K562 (cell line): ENCODE measurements around the gene RHOBTB3. TPM values are rescaled to one million over a fixed set of nuclear protein-coding genes. Genes with fewer than 3 reads are reported as not detected.

ENCODE experiments used
- ARID3B ChIP-seq: fragments of 250-450 bp; sonication (Bioruptor Pico); IDR thresholded peaks from 2 replicates; pipeline ENCODE4 v1.4.0; 2020; ENCODE audit warnings: borderline replicate concordance
- CEBPB ChIP-seq: fragments of 450-650 bp; IDR thresholded peaks from 2 replicates; pipeline ENCODE4 v1.6.1; 2016; ENCODE audit warnings: missing genetic modification characterization, missing compliant biosample characterization
- FOXO4 ChIP-seq: fragments of 450-650 bp; formaldehyde crosslinking; IDR thresholded peaks from 2 replicates; pipeline ENCODE4 v1.4.0; 2020; ENCODE audit warnings: mild to moderate bottlenecking, moderate library complexity
- FOXP4 ChIP-seq: sonication (generic); formaldehyde crosslinking; IDR thresholded peaks from 2 replicates; pipeline ENCODE4 v1.8.0; 2022; ENCODE audit warnings: mild to moderate bottlenecking, missing genetic modification reagents, borderline replicate concordance
- HDAC3 ChIP-seq: fragments of 450-650 bp; IDR thresholded peaks from 2 replicates; pipeline ENCODE4 v1.6.1; 2018; ENCODE audit warnings: borderline replicate concordance, mild to moderate bottlenecking, moderate library complexity; ENCODE audit not compliant: partially characterized antibody
- HES1 ChIP-seq: fragments of 450-650 bp; IDR thresholded peaks from 2 replicates; pipeline ENCODE4 v1.6.1; 2016; ENCODE audit warnings: low read depth, mild to moderate bottlenecking, moderate library complexity
- HMG20A ChIP-seq: fragments of 450-650 bp; formaldehyde crosslinking; conservative IDR thresholded peaks from 2 replicates; pipeline ENCODE4 v1.4.0; 2020; ENCODE audit warnings: mild to moderate bottlenecking, mixed read lengths
- IRF2 ChIP-seq: sonication (generic); formaldehyde crosslinking; IDR thresholded peaks from 2 replicates; pipeline ENCODE4 v1.8.1; 2022; ENCODE audit warnings: mild to moderate bottlenecking, missing genetic modification reagents
- KLF10 ChIP-seq: fragments of 250-450 bp; sonication (Bioruptor Pico); IDR thresholded peaks from 2 replicates; pipeline ENCODE4 v1.6.1; 2021; ENCODE audit warnings: matching md5 sums
- MEF2D ChIP-seq: conservative IDR thresholded peaks from 2 replicates; pipeline ENCODE4 v1.6.1; 2016; ENCODE audit warnings: low read depth, missing genetic modification characterization, missing compliant biosample characterization
- NFIC ChIP-seq: fragments of 450-650 bp; IDR thresholded peaks from 2 replicates; pipeline ENCODE4 v1.6.1; 2017; ENCODE audit warnings: mild to moderate bottlenecking, inconsistent platforms
- RBBP5 ChIP-seq: fragments of 200-600 bp; sonication (generic); IDR thresholded peaks from 2 replicates; pipeline ENCODE4 v1.6.1; 2012; ENCODE audit warnings: borderline replicate concordance, mild to moderate bottlenecking, low read length, control low read depth, inconsistent platforms; ENCODE audit not compliant: insufficient read depth, poor library complexity, severe bottlenecking
- STAT5A ChIP-seq: IDR thresholded peaks from 2 replicates; pipeline ENCODE4 v1.6.1; 2012; ENCODE audit warnings: low read length, inconsistent platforms, borderline replicate concordance
- USF1 ChIP-seq: sonication (generic); formaldehyde crosslinking; IDR thresholded peaks from 2 replicates; pipeline ENCODE4 v1.9.0; 2022; ENCODE audit warnings: mild to moderate bottlenecking, missing genetic modification reagents
- ZNF263 ChIP-seq: sonication (generic); formaldehyde crosslinking; IDR thresholded peaks from 2 replicates; pipeline ENCODE4 v1.8.0; 2022; ENCODE audit warnings: mild to moderate bottlenecking, missing genetic modification reagents, borderline replicate concordance
- ZNF518B ChIP-seq: fragments of 250-450 bp; sonication (Bioruptor Pico); IDR thresholded peaks from 2 replicates; pipeline ENCODE4 v1.5.0; 2021; ENCODE audit warnings: mild to moderate bottlenecking, moderate library complexity
- ZNF77 ChIP-seq: fragments of 250-450 bp; sonication (Bioruptor Pico); IDR thresholded peaks from 2 replicates; pipeline ENCODE4 v1.5.0; 2020
- polyA plus RNA-seq, 8 experiments: library from polyadenylated mRNA; depleted of rRNA in 4 of 8; stranded (reverse) in 5 of 8; unstranded in 3 of 8; fragments of >200 nt; fragmentation: Nextera tagmentation in 2 of 8; fragmentation: Illumina TruSeq in 1 of 8; extraction: Ambion mirVana in 2 of 8; extraction: Trizol in 1 of 8; gene quantifications; 2 replicates each; pipeline versions ENCODE4 v1.2.1 to v1.2.3, GENCODE V29; 2011 to 2014; ENCODE audit warnings: inconsistent platforms in 1 of 8, missing spikeins in 1 of 8
- total RNA-seq, 7 experiments: library from RNA; depleted of rRNA in 6 of 7; stranded (reverse); fragments of >200 nt in 6 of 7; fragmentation: Illumina TruSeq in 2 of 7; extraction: Trizol in 2 of 7; gene quantifications; 2 replicates each; pipeline versions ENCODE4 v1.2.1 to v1.2.3, GENCODE V29; 2011 to 2021; ENCODE audit warnings: low replicate concordance in 1 of 7

The RHOBTB3 gene
- total and polyA plus RNA-seq, 9 of the 15 experiments (the other 6 are each of a cell fraction or from before 2014, with no cell fraction given), result 39.7 to 143 (median 115) TPM

GRCh38 chr5:95773335-95774059 is 42.4 kb downstream of the RHOBTB3 start (continued):
- TF ChIP-seq ZNF518B (CRISPR knock-in tag) (no peak), HMG20A (CRISPR knock-in tag) (no peak), ZNF77 (no peak), FOXP4 (CRISPR knock-in tag) (no peak), MEF2D (no peak), ZNF263 (no peak), IRF2 (CRISPR knock-in tag) (no peak), HDAC3 (no peak), NFIC (peak; percentile 86), HES1 (no peak), FOXO4 (CRISPR knock-in tag) (no peak), STAT5A (no peak), USF1 (0 out of 2 replicates have a peak, but pooled peaks have one; percentile 23), KLF10 (CRISPR knock-in tag) (no peak), ARID3B (no peak), CEBPB (tag) (peak; percentile 81), RBBP5 (no peak)
